Tibial nerve (tissue), 4 donors: ENCODE measurements around the gene GTF2F2. TPM values are rescaled to one million over a fixed set of nuclear protein-coding genes. Genes with fewer than 3 reads are reported as not detected.

Source experiments
- DNase-seq, 2 donors: peaks; one replicate each; pipeline ENCODE4 v3.0.0-alpha.2; 2019; ENCODE audit warnings: low spot score in 2 of 2
- H3K27ac ChIP-seq, 4 donors: fragments of 200-600 bp; sonication (generic) in 3 of 4; one replicate each; pipeline ENCODE4 v1.5.1; 2017 to 2019; ENCODE audit warnings: mild to moderate bottlenecking in 1 of 4
- H3K27me3 ChIP-seq, 2 donors: fragments of 200-600 bp; sonication (generic) in 1 of 2; one replicate each; pipeline versions ENCODE4 v1.5.1 to v1.6.0; 2017 to 2019
- H3K36me3 ChIP-seq, 3 donors: fragments of 200-600 bp; sonication (generic); one replicate each; pipeline ENCODE4 v1.5.1; 2018 to 2019
- H3K4me1 ChIP-seq, 4 donors: fragments of 200-600 bp; sonication (generic) in 3 of 4; one replicate each; pipeline ENCODE4 v1.5.1; 2017 to 2019
- H3K4me3 ChIP-seq, 4 donors: fragments of 200-600 bp; sonication (generic) in 3 of 4; one replicate each; pipeline ENCODE4 v1.5.1; 2017 to 2019; ENCODE audit warnings: mild to moderate bottlenecking in 1 of 4, moderate library complexity in 1 of 4
- H3K9me3 ChIP-seq, 4 donors: fragments of 200-600 bp; sonication (generic) in 3 of 4; one replicate each; pipeline ENCODE4 v1.5.1; 2017 to 2019
- CTCF ChIP-seq, 5 experiments: fragments of 200-600 bp in 3 of 5; fragments of 450-650 bp in 2 of 5; sonication (generic) in 3 of 5; IDR thresholded peaks; one replicate each; pipeline ENCODE4 v1.5.1; 2016 to 2019; ENCODE audit warnings: antibody characterized with exemption in 5 of 5, mild to moderate bottlenecking in 3 of 5, moderate library complexity in 2 of 5
- EP300 ChIP-seq, 2 donors: sonication (generic); formaldehyde crosslinking; IDR thresholded peaks; one replicate each; pipeline ENCODE4 v1.6.1; 2017; ENCODE audit warnings: antibody characterized with exemption in 2 of 2, mild to moderate bottlenecking in 1 of 2
- POLR2A ChIP-seq, 2 donors: fragments of 450-650 bp; IDR thresholded peaks; one replicate each; pipeline ENCODE4 v1.6.1; 2017; ENCODE audit warnings: antibody characterized with exemption in 2 of 2, mild to moderate bottlenecking in 2 of 2, moderate library complexity in 2 of 2
- WGBS, 2 donors: methylation state at CpG; one replicate each; pipeline ENCODE4 v1.1.5; 2018; 5-methylcytosine and 5-hydroxymethylcytosine counted together
- total RNA-seq, 4 donors: library from RNA; depleted of rRNA; stranded (reverse); fragments of >200 nt; gene quantifications; one replicate each; pipeline ENCODE4 v1.1.0, GENCODE V29; 2016

Gene GTF2F2
- total RNA-seq, 4 donors from 2014 or later, result 20.2 to 28.8 (median 24.1) TPM

- H3K4me1 ChIP-seq, result peaks cover 0 to 19% (median 0%) of the 10 kb centered on the region in 4 donors
- no peaks in the 10 kb centered on the region for H3K36me3 ChIP-seq
- H3K27ac ChIP-seq, result peak overlapping the region; percentile 58 to 88 (median 78)
- no peak for DNase-seq
- no peaks in the 10 kb centered on the region for H3K9me3 ChIP-seq
- 77 to 78% methylated on average over 10 of the region's 10 CpGs for WGBS, 2 donors
- no peaks in the 10 kb centered on the region for H3K27me3 ChIP-seq
- TF ChIP-seq POLR2A (IDR thresholded peaks at IDR 0.05) (no peak), CTCF (IDR thresholded peaks at IDR 0.05) (no peak), EP300 (IDR thresholded peaks at IDR 0.05) (no peak)
- H3K4me3 ChIP-seq, result no peak overlapping the region
Observed at GRCh38 chr13:45101327-45102018, 18.8 kb upstream of the GTF2F2 start.

- H3K27ac ChIP-seq, result peak overlapping the region; percentile 58 to 88 (median 78)
- H3K27me3 ChIP-seq, result no peaks in the 10 kb centered on the region
- peak; percentile 17 to 70 for TF ChIP-seq EP300 (IDR thresholded peaks at IDR 0.05)
- no peak for TF ChIP-seq CTCF (IDR thresholded peaks at IDR 0.05)
- WGBS, 2 donors, result 30 to 47% methylated on average over 6 of the region's 6 CpGs
- H3K4me3 ChIP-seq, result no peak overlapping the region
- peaks cover 0 to 19% (median 0%) of the 10 kb centered on the region in 4 donors for H3K4me1 ChIP-seq
- no peak for DNase-seq
- H3K36me3 ChIP-seq, result no peaks in the 10 kb centered on the region
- no peaks in the 10 kb centered on the region for H3K9me3 ChIP-seq
Observed at GRCh38 chr13:45102136-45102507, 18.2 kb upstream of the GTF2F2 start.

GRCh38 chr13:45103449-45103848 is 16.9 kb upstream of the GTF2F2 start:
- peak overlapping the region in 2 of 4 donors; percentile 87 to 88 for H3K27ac ChIP-seq
- H3K9me3 ChIP-seq, result no peaks in the 10 kb centered on the region
- H3K27me3 ChIP-seq, result no peaks in the 10 kb centered on the region
- no peaks in the 10 kb centered on the region for H3K36me3 ChIP-seq
- DNase-seq, result no peak
- TF ChIP-seq EP300 (IDR thresholded peaks at IDR 0.05) (no peak), POLR2A (IDR thresholded peaks at IDR 0.05) (no peak), CTCF (IDR thresholded peaks at IDR 0.05) (no peak)
- 76 to 81% methylated on average over 2 of the region's 2 CpGs for WGBS, 2 donors
- H3K4me1 ChIP-seq, result peaks cover 0 to 19% (median 0%) of the 10 kb centered on the region in 4 donors
- H3K4me3 ChIP-seq, result no peak overlapping the region

- Histone ChIP-seq H3K4me3 (no peak overlapping the region), H3K4me1 (peaks cover 0 to 19% (median 0%) of the 10 kb centered on the region in 4 donors), H3K27me3 (no peaks in the 10 kb centered on the region), H3K36me3 (no peaks in the 10 kb centered on the region), H3K27ac (peak overlapping the region in 2 of 4 donors; percentile 87 to 88), H3K9me3 (no peaks in the 10 kb centered on the region)
- WGBS, 2 donors, result 67 to 68% methylated on average over 3 of the region's 3 CpGs
- no peak for DNase-seq
- TF ChIP-seq EP300 (IDR thresholded peaks at IDR 0.05) (no peak), CTCF (IDR thresholded peaks at IDR 0.05) (no peak)
Observed at GRCh38 chr13:45104261-45104660, 16.0 kb upstream of the GTF2F2 start.

- Histone ChIP-seq H3K9me3 (no peaks in the 10 kb centered on the region), H3K27me3 (no peaks in the 10 kb centered on the region), H3K4me1 (peaks cover 0 to 19% (median 0%) of the 10 kb centered on the region in 4 donors), H3K27ac (no peak overlapping the region), H3K36me3 (no peaks in the 10 kb centered on the region), H3K4me3 (no peak overlapping the region)
- WGBS, 2 donors, result 88 to 91% methylated on average over 5 of the region's 5 CpGs
- DNase-seq, result no peak
- TF ChIP-seq EP300 (IDR thresholded peaks at IDR 0.05) (no peak), CTCF (IDR thresholded peaks at IDR 0.05) (no peak), POLR2A (IDR thresholded peaks at IDR 0.05) (no peak)
Observed at GRCh38 chr13:45105895-45106294, 14.4 kb upstream of the GTF2F2 start.
